ENCODE results near the gene SERPINE1. TPM values are rescaled to one million over a fixed set of nuclear protein-coding genes. Genes with fewer than 3 reads are reported as not detected.

SERPINE1 gene
- total RNA-seq, 1 experiment from 2014 or later = 12.8 TPM

GRCh38 chr7:101111261-101111660 is 15.6 kb upstream of the SERPINE1 start:
- ATAC-seq (no peak), DNase-seq (ENCODE audit: low read depth, low spot score) (no peak)
- intact Hi-C loops (cut with micrococcal nuclease) = no loop called here
- no peak overlapping the region for H3K4me3 ChIP-seq (replicated peaks in 1 of 2; ENCODE audit: low read depth in 1 of 2, low read length in 2 of 2)
- no peaks in the 10 kb centered on the region for H3K36me3 ChIP-seq (ENCODE audit: control insufficient read depth in 1 of 2, insufficient read depth in 2 of 2, low read length in 2 of 2)
- H3K9ac ChIP-seq (ENCODE audit: low read length) = no peak overlapping the region
- TF ChIP-seq REST (IDR thresholded peaks at IDR 0.05; ENCODE audit: low read depth) = no peak
- no peak for TF ChIP-seq CEBPB (IDR thresholded peaks at IDR 0.05; ENCODE audit: low read depth)
- no peak for TF ChIP-seq EGR1 (IDR thresholded peaks at IDR 0.05; ENCODE audit: low read depth)
- no peak for TF ChIP-seq JUND (IDR thresholded peaks at IDR 0.05)
- no peak for TF ChIP-seq ATF3 (IDR thresholded peaks at IDR 0.05)
- no peak for TF ChIP-seq POLR2A (IDR thresholded peaks at IDR 0.05; ENCODE audit: borderline replicate concordance, extremely low read depth, insufficient read depth, insufficient read length)
- no peak for TF ChIP-seq ZFX (IDR thresholded peaks at IDR 0.05)
- no peak for TF ChIP-seq RAD21 (IDR thresholded peaks at IDR 0.05; ENCODE audit: low read depth)
- no peak for TF ChIP-seq MAX (IDR thresholded peaks at IDR 0.05)
- H3K27ac ChIP-seq (ENCODE audit: low read depth, low read length) = no peak overlapping the region
- H4K20me1 ChIP-seq (ENCODE audit: insufficient read depth) = no peaks in the 10 kb centered on the region
- H3K9me3 ChIP-seq (ENCODE audit: control insufficient read depth in 1 of 2, insufficient read depth in 1 of 2, low read depth in 1 of 2, low read length in 2 of 2) = no peaks in the 10 kb centered on the region
- H3K4me2 ChIP-seq (ENCODE audit: low read length) = no peak overlapping the region
- H3K4me1 ChIP-seq (ENCODE audit: control insufficient read depth in 1 of 2, insufficient read depth in 2 of 2, low read length in 2 of 2) = peaks cover 0 to 30% of the 10 kb centered on the region in 2 experiments; a peak in 2 of 4 replicates
- H3K27me3 ChIP-seq (ENCODE audit: insufficient read depth, low read length) = no peaks in the 10 kb centered on the region
- no TSS peak for BruUV-seq (replicated peaks)
- CTCF ChIA-PET = interaction anchor here (0.6 kb wide), 1 partner anchor 556 kb away, joined by 3 read pairs; no protein-coding TSS in a partner anchor
- no peak overlapping the region for H2AFZ ChIP-seq (ENCODE audit: low read depth, low read length, poor library complexity, severe bottlenecking)
- H3K79me2 ChIP-seq (ENCODE audit: insufficient read depth, low read length) = no peaks in the 10 kb centered on the region
- POLR2A ChIA-PET = interaction anchor here (0.8 kb wide), 1 partner anchor 16 kb away, joined by 3 read pairs; the partner anchor contains the start of gene SERPINE1
- RAD21 ChIA-PET (ENCODE audit: low non-redundant PET in 1 of 2, low total read pairs in 2 of 2, uncharacterized antibody in 2 of 2, unreplicated experiment in 2 of 2) = no interaction called here
- no peaks in the 10 kb centered on the region for H3K9me2 ChIP-seq (ENCODE audit: insufficient read depth)
